Parathyroid adenoma (tissue), 2 donors: Measurements from ENCODE around the gene CACNA1S.

Experiments used
- H2AFZ ChIP-seq: fragments of 300-600 bp; sonication (generic); one replicate; pipeline ENCODE4 v1.7.0; 2017; ENCODE audit warnings: antibody characterized with exemption, mild to moderate bottlenecking
- H3K27ac ChIP-seq: fragments of 300-600 bp; sonication (generic); one replicate; pipeline ENCODE4 v1.7.0; 2017
- H3K27me3 ChIP-seq: fragments of 300-600 bp; sonication (generic); one replicate; pipeline ENCODE4 v1.7.0; 2017; ENCODE audit warnings: low read length; ENCODE audit not compliant: control insufficient read depth, insufficient read depth
- H3K36me3 ChIP-seq: fragments of 300-600 bp; sonication (generic); one replicate; pipeline ENCODE4 v1.7.0; 2017; ENCODE audit warnings: low read length; ENCODE audit not compliant: control insufficient read depth, insufficient read depth
- H3K4me1 ChIP-seq: fragments of 300-600 bp; sonication (generic); one replicate; pipeline ENCODE4 v1.7.0; 2017; ENCODE audit warnings: control low read depth
- H3K4me2 ChIP-seq: fragments of 300-600 bp; sonication (generic); one replicate; pipeline ENCODE4 v1.7.0; 2017; ENCODE audit warnings: low read length
- H3K4me3 ChIP-seq: fragments of 300-600 bp; sonication (generic); one replicate; pipeline ENCODE4 v1.7.0; 2017; ENCODE audit warnings: low read depth, low read length
- H3K79me2 ChIP-seq: fragments of 300-600 bp; sonication (generic); one replicate; pipeline ENCODE4 v1.7.0; 2017; ENCODE audit warnings: control low read depth
- H3K9ac ChIP-seq: fragments of 300-600 bp; sonication (generic); one replicate; pipeline ENCODE4 v1.7.0; 2017; ENCODE audit warnings: mild to moderate bottlenecking
- H3K9me3 ChIP-seq: fragments of 300-600 bp; sonication (generic); one replicate; pipeline ENCODE4 v1.7.0; 2017; ENCODE audit warnings: low read length; ENCODE audit not compliant: control insufficient read depth
- TF ChIP-seq, protein P1 (sequence below): fragments of 300-600 bp; sonication (generic); IDR thresholded peaks from one replicate; pipeline ENCODE4 v1.7.0; 2017; ENCODE audit warnings: antibody characterized with exemption, mild to moderate bottlenecking
- donor health status: primary hyperparathyroidism.

The CACNA1S gene

GRCh38 chr1:201051399-201051798 lies 60.8 kb downstream of the CACNA1S start:
- TF ChIP-seq, protein P1, sequence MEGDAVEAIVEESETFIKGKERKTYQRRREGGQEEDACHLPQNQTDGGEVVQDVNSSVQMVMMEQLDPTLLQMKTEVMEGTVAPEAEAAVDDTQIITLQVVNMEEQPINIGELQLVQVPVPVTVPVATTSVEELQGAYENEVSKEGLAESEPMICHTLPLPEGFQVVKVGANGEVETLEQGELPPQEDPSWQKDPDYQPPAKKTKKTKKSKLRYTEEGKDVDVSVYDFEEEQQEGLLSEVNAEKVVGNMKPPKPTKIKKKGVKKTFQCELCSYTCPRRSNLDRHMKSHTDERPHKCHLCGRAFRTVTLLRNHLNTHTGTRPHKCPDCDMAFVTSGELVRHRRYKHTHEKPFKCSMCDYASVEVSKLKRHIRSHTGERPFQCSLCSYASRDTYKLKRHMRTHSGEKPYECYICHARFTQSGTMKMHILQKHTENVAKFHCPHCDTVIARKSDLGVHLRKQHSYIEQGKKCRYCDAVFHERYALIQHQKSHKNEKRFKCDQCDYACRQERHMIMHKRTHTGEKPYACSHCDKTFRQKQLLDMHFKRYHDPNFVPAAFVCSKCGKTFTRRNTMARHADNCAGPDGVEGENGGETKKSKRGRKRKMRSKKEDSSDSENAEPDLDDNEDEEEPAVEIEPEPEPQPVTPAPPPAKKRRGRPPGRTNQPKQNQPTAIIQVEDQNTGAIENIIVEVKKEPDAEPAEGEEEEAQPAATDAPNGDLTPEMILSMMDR = no peak
- Histone ChIP-seq H3K9me3 (no peaks in the 10 kb centered on the region), H3K4me3 (no peak overlapping the region)

GRCh38 chr1:201050515-201051277 lies 61.5 kb downstream of the CACNA1S start:
- no peaks in the 10 kb centered on the region for H3K79me2 ChIP-seq
- TF ChIP-seq, protein P1 = no peak

More at GRCh38 chr1:201051399-201051798, 60.8 kb downstream of the CACNA1S start:
- Histone ChIP-seq H3K79me2 (no peaks in the 10 kb centered on the region), H3K9ac (no peak overlapping the region), H3K36me3 (no peaks in the 10 kb centered on the region), H3K27ac (no peak overlapping the region), H3K4me1 (no peaks in the 10 kb centered on the region), H2AFZ (no peak overlapping the region), H3K4me2 (no peak overlapping the region), H3K27me3 (no peaks in the 10 kb centered on the region)

DNA sequence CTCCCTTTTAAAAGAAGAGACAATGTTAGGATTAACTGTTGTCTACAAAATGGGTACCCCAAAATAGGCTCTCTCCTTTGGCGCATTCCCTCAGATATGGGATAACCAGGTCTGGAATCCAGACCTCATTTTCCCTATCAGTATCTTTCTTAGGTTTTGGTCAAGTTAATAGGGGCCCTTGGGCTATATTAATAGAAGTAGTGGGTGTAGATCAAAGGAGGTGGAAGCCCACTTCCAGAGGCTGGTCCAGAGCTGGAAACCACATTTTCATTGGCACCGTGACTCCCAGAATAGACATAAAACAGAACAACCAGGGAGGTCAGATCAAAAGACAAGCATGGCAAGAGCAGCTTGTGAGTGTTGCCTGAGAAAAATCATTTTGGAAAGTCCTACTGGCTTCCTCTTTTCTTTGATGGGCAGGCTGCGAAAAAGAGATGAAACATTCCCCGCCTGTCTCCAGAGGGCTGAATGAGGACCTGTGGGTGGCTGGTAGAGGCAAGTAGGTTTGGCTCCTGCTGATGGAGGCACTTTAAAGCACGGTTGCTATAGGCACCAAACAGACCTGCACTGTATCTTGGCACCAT lies 62.9 kb downstream of the CACNA1S start:
- H3K4me1 ChIP-seq = no peaks in the 10 kb centered on the region
- TF ChIP-seq, protein P1 = no peak
- no peak overlapping the region for H3K9ac ChIP-seq
- no peak overlapping the region for H3K4me3 ChIP-seq
- no peak overlapping the region for H3K4me2 ChIP-seq
- no peak overlapping the region for H3K27ac ChIP-seq
- H3K27me3 ChIP-seq = no peaks in the 10 kb centered on the region
- H3K36me3 ChIP-seq = no peaks in the 10 kb centered on the region
- no peak overlapping the region for H2AFZ ChIP-seq
- H3K9me3 ChIP-seq = no peaks in the 10 kb centered on the region
- H3K79me2 ChIP-seq = no peaks in the 10 kb centered on the region

More at GRCh38 chr1:201050515-201051277, 61.5 kb downstream of the CACNA1S start:
- Histone ChIP-seq H3K4me2 (no peak overlapping the region), H3K4me1 (no peaks in the 10 kb centered on the region), H3K4me3 (no peak overlapping the region), H3K27ac (no peak overlapping the region), H3K27me3 (no peaks in the 10 kb centered on the region), H3K9ac (no peak overlapping the region), H3K36me3 (no peaks in the 10 kb centered on the region), H2AFZ (no peak overlapping the region), H3K9me3 (no peaks in the 10 kb centered on the region)

- Histone ChIP-seq H2AFZ (no peak overlapping the region), H3K36me3 (no peaks in the 10 kb centered on the region), H3K27ac (no peak overlapping the region), H3K4me1 (no peaks in the 10 kb centered on the region), H3K9ac (no peak overlapping the region), H3K9me3 (no peaks in the 10 kb centered on the region), H3K79me2 (no peaks in the 10 kb centered on the region), H3K4me2 (no peak overlapping the region), H3K27me3 (no peaks in the 10 kb centered on the region), H3K4me3 (no peak overlapping the region)
- TF ChIP-seq, protein P1 = no peak
These were observed 63.7 kb downstream of the CACNA1S start for GRCh38 chr1:201048521-201048920.
